ENCODE measurements around the gene NDUFS1.

DNA sequence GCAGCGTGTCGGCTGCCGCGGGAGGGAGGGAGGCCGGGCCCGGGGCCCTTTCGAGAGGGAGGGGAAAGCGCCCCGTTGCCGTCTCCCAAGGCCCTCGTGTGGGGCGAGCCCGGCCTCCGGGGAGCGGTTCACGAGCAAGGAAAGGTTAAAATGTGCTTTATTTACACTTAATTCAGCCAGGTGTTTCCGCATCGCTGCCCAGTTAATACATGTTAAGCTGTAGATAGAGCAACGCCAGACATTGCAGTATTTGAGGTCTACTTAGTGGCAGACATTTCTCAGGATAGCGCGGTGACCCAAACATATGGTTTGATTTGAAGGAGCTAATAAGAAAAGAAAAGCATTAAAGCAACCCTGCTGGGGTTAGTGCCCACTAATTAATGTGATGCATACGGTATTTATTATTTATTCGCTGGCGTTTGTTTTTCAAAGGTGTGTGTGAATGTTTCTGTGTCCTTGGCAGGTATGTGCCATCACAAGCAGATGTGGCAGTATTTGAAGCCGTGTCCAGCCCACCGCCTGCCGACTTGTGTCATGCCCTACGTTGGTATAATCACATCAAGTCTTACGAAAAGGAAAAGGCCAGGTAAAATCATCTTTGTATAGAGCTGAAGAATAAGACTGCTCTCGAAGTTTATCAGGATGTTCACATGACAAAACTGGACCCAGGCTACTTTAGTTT lies 1.0 kb upstream of the NDUFS1 start:
- TF ChIP-seq, protein P1, sequence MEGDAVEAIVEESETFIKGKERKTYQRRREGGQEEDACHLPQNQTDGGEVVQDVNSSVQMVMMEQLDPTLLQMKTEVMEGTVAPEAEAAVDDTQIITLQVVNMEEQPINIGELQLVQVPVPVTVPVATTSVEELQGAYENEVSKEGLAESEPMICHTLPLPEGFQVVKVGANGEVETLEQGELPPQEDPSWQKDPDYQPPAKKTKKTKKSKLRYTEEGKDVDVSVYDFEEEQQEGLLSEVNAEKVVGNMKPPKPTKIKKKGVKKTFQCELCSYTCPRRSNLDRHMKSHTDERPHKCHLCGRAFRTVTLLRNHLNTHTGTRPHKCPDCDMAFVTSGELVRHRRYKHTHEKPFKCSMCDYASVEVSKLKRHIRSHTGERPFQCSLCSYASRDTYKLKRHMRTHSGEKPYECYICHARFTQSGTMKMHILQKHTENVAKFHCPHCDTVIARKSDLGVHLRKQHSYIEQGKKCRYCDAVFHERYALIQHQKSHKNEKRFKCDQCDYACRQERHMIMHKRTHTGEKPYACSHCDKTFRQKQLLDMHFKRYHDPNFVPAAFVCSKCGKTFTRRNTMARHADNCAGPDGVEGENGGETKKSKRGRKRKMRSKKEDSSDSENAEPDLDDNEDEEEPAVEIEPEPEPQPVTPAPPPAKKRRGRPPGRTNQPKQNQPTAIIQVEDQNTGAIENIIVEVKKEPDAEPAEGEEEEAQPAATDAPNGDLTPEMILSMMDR (IDR thresholded peaks at IDR 0.05; ENCODE audit: low read depth, low read length), result no peak
- TF ChIP-seq EZH2phosphoT487 (IDR thresholded peaks at IDR 0.05; ENCODE audit: low read depth), result no peak
